ENCODE results near the gene SPTBN4.

DNA sequence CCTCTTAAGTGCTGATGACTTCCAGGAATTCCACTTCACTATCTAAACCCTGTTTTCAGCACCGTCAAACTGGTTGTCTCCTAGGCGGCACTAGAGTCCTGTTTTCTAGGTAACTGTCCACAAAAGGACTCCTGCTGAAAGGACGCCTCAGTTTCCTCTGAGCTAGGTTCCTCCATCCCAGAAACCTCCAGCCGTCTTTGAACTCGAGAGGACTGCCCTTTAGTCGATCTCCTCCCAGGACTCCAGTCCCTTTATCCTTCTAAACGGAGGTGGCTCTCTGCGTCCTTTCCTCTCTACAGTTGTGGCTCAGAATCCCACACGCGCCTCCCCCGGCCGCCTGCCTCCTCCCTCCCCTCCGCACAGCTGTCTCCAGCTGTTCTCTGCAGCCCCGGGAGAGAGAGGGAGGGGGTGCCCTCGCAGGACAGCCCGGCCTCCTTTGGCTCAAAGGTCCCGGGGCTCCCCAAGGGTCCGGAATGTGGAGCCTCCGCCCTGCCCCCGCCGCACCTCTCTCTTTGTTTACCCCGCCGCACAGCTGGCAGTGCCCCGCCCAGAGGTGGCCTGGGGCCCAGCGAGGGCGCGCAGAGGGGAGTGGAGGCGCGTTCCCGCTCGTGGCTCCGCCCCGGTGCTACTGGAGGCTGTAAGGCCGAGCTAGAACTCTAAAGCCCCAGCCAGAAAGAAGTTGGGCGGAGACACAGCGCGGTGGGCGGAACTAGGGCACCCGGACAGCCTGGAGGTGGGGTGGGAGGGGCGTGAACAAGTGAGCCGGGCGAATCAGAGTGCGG lies 136.8 kb downstream of the SPTBN4 start:
- TF ChIP-seq POLR2A (IDR thresholded peaks at IDR 0.05) (no peak), EP300 (IDR thresholded peaks at IDR 0.05) (peak; percentile 22), POLR2AphosphoS5 (IDR thresholded peaks at IDR 0.05) (peak; percentile 74 to 92 (median 81))
- TF ChIP-seq, protein P1, sequence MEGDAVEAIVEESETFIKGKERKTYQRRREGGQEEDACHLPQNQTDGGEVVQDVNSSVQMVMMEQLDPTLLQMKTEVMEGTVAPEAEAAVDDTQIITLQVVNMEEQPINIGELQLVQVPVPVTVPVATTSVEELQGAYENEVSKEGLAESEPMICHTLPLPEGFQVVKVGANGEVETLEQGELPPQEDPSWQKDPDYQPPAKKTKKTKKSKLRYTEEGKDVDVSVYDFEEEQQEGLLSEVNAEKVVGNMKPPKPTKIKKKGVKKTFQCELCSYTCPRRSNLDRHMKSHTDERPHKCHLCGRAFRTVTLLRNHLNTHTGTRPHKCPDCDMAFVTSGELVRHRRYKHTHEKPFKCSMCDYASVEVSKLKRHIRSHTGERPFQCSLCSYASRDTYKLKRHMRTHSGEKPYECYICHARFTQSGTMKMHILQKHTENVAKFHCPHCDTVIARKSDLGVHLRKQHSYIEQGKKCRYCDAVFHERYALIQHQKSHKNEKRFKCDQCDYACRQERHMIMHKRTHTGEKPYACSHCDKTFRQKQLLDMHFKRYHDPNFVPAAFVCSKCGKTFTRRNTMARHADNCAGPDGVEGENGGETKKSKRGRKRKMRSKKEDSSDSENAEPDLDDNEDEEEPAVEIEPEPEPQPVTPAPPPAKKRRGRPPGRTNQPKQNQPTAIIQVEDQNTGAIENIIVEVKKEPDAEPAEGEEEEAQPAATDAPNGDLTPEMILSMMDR (IDR thresholded peaks at IDR 0.05) = no peak
